Midbrain (tissue), 1 donor: ENCODE measurements around the gene IFT74.

Source experiments
- DNase-seq: peaks from one replicate; lab custom pipeline; 2025; lab: John Stamatoyannopoulos, UW

The IFT74 gene

GRCh38 chr9:26974927-26975326 lies 18.7 kb downstream of the IFT74 start:
- DNase-seq = no peak

DNA sequence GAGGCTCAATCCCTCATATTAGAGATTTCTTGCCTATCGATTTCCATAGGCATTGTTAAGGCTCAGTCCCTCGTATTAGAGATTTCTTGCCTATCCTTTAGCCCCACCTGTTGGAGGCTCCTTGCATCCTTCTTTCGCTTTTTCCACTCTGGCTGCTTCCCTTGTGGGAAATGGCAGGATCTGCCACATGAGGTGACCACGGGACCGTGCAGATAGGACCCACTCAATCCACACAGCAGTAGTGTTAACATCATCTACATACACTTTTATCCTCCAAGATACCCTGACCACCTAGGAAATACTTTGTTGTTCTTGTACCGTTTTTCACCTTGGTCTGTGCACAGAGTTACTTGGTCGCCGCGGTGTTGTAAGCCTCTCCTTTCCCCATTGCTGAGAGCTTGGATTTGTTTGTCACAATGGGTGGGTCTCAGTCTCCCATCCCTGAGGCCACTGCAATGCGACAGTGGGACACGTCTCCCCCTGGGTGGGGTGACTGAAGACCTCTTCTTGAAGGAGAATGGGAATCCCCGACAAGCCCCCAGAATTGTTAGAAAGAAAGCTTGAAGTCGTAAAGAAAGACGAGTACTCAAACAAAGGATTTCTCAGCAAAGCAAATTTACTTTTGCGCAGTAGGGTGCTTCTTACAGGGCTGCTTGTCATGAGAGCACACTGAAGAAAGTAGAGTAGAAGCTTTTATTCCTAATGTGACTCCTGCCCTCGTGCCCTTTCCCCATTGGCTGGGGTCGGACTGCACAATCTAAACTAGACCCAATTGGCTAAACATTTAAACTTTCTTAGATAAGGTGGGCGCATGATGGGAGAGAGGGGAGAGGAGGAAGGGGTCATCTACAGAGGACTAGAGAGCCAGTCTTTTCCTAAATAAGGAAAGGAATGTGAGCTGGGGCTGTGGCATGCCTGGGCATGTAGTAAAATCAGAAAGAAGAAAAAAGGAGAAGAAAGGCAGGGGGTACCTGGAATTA lies 19.8 kb downstream of the IFT74 start:
- DNase-seq = no peak

GRCh38 chr9:26983340-26983739 lies 27.1 kb downstream of the IFT74 start:
- no peak for DNase-seq

GRCh38 chr9:26995810-26996209 lies 39.6 kb downstream of the IFT74 start:
- DNase-seq = no peak

DNA sequence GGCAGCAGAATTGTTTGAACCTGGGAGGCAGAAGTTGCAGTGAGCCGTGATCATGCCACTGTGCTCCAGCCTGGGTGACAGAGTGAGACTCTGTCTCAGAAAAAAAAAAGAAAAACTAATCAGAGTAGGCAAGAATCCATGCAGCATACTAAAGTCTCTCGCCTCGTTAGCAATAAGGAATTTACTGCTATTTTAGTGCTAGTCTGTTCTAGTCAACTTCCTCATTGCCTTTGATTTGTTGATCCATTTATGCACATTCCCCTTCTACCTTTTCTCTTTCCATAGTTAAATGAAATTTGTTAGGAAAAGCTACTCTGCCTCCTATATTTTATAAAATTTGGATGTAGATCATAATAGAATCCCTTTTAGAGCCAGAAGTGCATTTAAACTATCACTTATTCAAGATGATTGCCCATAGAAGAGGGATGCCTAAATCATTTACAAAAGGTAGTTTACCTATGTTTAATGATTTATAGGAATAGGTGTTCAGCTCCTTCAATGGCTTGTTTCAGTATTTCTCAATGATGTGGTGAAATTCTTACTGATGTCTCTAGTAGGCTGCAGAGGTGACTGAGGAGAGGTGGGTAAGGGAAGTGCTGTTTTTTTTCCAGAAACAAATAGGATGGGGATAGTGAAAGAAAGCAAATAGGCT lies 47.3 kb downstream of the IFT74 start:
- DNase-seq = no peak

- DNase-seq = no peak
Measured at GRCh38 chr9:27005491-27005890, 49.3 kb downstream of the IFT74 start, which contains the start of gene LRRC19. Gene LRRC19 (minus strand): TSS chr9:27005672. CDS start chr9:26999694, 5,978 bp downstream.

DNA sequence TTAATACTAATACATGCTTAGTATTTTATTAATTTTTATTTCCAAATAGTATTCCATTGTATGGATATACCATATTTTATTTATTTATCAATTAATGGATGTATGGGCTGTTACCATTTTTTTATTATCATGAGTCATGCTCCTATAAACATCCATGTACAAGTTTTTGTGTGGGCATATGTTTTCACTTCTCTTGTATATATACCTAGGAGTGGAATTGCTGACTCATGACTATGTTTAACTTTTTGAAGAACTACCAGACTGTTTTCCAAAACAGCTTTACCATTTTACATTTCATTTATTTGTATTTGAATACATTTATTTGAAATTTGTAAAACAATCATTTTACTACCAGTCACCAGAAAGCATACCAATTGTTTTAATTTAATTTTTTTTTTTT lies 63.4 kb downstream of the IFT74 start:
- no peak for DNase-seq

- no peak for DNase-seq
Measured at GRCh38 chr9:27022920-27023319, 66.7 kb downstream of the IFT74 start.

DNA sequence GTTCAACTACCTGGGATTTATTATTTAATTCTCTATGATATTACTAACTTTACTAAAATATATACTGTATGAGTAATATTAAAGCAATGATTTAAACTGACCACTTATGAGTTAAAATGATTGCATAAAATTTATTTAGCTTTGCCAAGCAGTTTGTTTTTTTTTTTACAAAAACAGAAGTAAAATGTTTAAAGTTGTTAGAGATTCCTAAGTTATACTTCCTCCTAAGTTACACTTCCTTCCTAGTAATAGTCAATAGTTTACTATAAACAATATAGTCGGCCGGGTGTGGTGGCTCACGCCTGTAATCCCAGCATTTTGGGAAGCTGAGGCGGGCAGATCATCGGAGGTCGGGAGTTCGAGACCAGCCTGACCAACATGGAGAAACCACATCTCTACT lies 73.0 kb downstream of the IFT74 start:
- no peak for DNase-seq

DNA sequence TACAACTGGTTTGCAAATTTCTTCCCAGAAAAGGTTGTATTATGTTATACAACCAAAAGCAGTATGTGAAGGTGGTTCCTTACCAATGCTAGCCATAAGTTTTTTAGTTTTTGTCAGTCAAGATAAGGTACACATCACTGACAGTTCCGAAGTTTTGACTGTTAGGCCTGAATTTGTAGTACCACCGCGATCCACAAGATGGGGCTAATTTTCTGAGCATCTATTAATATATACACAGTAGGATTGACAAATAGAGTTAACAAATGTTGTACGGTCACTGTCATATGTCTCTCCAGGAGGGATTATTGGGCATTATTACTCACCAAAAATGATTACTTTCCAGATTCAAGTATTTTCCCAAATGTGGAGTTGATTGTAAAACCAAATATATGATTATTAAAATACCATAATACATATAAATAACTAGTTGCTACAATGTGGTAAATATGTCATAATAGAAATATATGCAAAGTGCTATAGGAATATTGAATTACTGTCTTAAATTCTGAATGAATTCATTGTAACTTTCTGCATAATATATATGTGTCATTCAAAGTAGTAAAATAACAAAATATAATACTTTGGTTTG lies 77.7 kb downstream of the IFT74 start:
- DNase-seq = peak; percentile 37

DNA sequence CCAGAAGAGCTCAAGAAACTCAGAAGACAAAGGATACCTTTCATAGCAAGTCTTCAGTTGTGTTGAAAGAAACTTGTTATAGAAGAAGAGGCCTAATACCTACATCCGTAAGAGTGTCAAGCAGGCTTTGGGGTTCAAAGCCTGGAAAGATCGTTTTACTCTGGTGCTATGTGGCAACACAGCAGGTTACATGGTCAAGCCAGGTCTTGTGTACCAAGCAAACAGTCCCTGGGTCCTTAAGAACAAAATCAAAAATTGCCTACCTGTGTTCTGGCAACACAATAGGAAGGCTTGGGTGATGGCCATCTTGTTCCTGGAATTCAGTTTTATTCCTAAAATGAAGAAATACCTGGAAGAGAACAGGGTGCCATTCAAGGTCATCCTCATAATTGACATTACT lies 81.3 kb downstream of the IFT74 start:
- DNase-seq = no peak

DNA sequence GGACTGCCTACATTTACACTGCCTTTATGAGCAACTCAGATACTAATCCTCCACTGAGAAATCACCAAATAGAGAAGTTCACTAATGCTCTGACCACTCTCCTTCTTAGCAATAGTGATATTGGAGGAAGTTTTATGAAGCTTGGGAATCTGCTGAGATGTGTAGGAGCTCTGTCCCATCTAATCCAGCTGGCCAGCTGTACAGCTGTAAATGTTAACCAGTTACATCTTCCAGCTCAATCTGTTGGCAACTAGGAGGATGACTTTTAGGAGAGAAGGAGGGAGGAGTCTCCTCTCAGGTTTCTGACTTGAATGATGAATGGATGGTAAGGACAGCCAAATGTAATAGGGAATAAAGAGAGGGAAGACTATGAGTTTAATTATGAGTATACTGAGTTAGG lies 85.5 kb downstream of the IFT74 start:
- no peak for DNase-seq

DNA sequence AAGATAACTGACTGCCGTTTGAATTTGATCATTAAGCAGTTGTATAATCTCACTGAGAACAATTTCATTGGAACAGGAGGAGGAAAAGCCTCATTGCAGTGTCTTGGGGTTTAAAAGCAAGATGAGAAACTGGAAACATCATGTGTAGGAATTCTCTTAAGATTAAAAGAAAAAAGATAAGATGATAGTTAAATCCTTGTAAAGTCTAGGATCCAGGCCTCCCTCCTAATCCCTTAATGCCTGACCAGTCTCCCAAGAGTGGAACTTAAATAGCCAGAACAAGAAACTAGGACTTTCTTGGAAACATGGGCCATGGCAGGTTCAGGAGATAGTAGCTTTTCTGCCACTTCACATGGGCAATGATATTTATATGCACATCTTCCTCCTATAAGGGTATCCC lies 86.3 kb downstream of the IFT74 start:
- no peak for DNase-seq

DNA sequence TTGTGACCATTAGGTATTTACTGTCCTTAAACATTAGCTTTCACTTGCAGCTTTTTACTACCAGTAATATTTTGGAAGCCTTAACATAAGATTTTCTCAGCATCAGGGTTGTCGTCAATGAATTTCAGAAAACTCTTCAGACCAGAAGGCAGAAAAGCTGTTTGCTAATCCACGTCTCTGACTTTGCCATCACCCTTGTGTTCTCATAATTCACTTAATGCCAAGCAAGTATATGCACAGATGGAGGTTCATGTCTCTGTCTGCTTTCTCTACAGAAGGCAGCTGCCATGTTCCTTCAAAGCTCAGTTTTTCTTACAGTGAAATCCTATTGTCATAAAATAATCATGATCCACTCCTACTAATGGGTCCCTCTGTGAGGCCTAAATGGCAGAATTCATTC lies 87.0 kb downstream of the IFT74 start:
- no peak for DNase-seq

GRCh38 chr9:27047136-27047535 lies 90.9 kb downstream of the IFT74 start:
- DNase-seq = no peak

DNA sequence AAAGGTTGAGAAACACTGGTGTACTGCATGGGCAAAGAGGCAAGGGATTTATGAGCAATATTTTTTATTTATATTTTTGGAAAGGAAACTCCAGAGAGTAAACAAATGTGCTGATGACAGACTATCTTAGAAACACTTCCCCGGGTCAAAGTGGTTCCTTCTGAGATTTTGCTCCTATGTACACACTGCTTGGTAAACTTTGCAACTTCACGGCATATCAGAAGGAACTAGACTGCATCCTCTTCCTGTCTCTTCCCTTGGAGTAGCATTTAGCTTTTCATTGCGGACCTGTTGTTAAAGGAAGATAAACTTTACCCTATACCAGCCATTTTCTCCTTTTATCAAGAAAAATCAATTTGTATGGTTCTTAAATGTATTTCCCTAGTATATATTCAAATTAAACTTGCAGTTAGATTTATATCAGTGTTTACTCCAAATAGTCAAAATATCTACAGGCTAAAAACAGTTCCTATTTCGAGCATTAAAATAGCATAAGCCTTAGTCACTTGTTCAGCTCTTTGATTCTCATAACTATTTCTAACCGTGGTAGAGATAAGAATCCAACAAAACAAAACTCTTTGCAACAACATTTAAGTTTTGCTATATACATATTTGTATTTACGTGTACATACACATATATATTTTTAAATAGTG lies 97.3 kb downstream of the IFT74 start:
- DNase-seq = no peak

GRCh38 chr9:27054125-27054524 lies 97.9 kb downstream of the IFT74 start:
- DNase-seq = no peak

DNA sequence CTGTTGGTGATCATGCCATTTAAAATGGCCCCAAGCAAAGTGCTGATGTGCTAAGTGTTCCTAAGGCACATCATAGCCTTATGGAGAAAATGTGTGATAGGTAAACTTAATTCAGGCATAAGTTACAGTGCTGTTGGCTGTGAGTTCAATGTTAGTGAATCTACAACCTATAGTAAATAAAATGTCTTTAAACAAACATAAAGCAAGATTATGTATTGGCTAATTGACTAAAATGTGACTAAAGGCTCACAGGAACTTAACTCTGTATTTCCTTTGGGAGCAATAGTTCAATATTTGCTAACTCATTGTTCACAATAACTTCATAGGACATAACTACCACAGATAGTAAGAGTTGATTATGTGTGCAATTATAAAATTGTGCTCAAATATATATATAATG lies 98.6 kb downstream of the IFT74 start:
- no peak for DNase-seq

- no peak for DNase-seq
Measured at GRCh38 chr9:27059412-27059811, 103.2 kb downstream of the IFT74 start.

- no peak for DNase-seq
Measured at GRCh38 chr9:27059907-27060306, 103.7 kb downstream of the IFT74 start.

DNA sequence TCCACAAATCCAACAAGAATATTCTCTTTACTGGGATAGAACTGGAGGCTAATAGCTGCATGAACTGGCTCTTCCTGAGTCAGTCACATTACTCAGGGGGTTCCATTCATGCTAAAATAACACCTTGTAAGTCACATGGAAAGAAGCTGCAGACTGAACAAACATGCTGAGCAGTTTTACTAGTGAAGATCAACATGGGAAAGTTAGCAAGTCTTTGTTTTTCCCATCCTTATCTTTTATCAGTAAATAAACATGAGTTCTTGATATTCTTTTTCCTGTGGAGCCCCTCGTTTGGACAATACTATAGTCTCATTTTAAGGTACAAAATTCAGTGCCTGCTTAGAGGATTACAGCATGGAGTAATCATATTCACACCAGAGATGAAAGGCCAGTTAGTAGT lies 109.1 kb downstream of the IFT74 start:
- DNase-seq = no peak
